Measurements from ENCODE around the gene NIN. TPM values are rescaled to one million over a fixed set of nuclear protein-coding genes. Genes with fewer than 3 reads are reported as not detected.

The NIN gene
- total RNA-seq, 1 experiment from 2014 or later, result 36.5 TPM

DNA sequence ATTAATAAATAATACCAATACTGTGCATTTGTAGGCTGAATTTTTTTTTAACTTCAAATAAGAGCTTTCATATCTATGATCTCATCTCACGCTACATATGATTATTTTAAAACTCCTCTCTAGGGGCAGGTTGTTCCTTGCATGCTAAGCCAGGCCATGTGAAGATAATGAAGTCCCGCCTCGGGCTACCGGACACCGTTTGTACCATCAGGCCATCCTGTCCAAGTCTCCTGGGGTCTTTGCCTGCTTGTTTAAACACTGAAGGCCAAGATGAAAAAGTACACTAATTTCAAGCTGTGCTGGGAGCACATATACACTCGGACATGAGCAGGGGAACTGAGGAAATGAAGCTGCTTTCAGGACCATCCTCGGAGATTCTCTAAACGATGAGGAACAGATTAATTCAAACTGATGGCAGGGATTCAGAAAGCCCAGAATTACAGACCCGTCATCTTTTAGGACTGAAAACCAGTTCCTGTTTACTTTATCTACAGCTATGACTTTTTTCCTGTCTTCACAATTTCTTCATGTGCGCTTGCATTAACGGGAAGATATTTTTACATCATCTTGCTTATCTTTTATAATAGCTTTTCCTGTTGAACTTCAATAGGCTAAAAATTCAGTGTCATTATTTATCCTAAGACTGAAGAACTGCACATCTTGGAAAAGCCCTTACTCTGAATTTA, 34.6 kb upstream of the NIN start:
- BruUV-seq (replicated peaks), result no TSS peak
- Histone ChIP-seq H3K4me2 (no peak overlapping the region), H4K20me1 (ENCODE audit: insufficient read depth) (no peaks in the 10 kb centered on the region), H3K27me3 (ENCODE audit: insufficient read depth, low read depth) (no peaks in the 10 kb centered on the region), H3K79me2 (ENCODE audit: low read depth) (no peaks in the 10 kb centered on the region), H3K9me3 (ENCODE audit: insufficient read depth, low read depth) (no peaks in the 10 kb centered on the region), H2AFZ (no peak overlapping the region), H3F3A (ENCODE audit: insufficient read depth, low read depth) (no peaks in the 10 kb centered on the region), H3K4me1 (replicated peaks; ENCODE audit: insufficient read depth) (no peaks in the 10 kb centered on the region), H3K36me3 (ENCODE audit: low read depth) (no peaks in the 10 kb centered on the region), H3K9me2 (ENCODE audit: insufficient read depth) (no peaks in the 10 kb centered on the region), H3K4me3 (no peak overlapping the region), H3K27ac (no peak overlapping the region)
- ChIA-PET CTCF (interaction anchor here (0.5 kb wide), 1 partner anchor 194 kb away, joined by 10 read pairs; no protein-coding TSS in a partner anchor), POLR2A (ENCODE audit: unreplicated experiment) (no interaction called here)
- intact Hi-C loops (cut with micrococcal nuclease; ENCODE audit: unreplicated experiment), result no loop called here
- no peak for TF ChIP-seq EZH2 (IDR thresholded peaks at IDR 0.05; ENCODE audit: low read depth)
- TF ChIP-seq, protein P1, sequence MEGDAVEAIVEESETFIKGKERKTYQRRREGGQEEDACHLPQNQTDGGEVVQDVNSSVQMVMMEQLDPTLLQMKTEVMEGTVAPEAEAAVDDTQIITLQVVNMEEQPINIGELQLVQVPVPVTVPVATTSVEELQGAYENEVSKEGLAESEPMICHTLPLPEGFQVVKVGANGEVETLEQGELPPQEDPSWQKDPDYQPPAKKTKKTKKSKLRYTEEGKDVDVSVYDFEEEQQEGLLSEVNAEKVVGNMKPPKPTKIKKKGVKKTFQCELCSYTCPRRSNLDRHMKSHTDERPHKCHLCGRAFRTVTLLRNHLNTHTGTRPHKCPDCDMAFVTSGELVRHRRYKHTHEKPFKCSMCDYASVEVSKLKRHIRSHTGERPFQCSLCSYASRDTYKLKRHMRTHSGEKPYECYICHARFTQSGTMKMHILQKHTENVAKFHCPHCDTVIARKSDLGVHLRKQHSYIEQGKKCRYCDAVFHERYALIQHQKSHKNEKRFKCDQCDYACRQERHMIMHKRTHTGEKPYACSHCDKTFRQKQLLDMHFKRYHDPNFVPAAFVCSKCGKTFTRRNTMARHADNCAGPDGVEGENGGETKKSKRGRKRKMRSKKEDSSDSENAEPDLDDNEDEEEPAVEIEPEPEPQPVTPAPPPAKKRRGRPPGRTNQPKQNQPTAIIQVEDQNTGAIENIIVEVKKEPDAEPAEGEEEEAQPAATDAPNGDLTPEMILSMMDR (conservative IDR thresholded peaks at IDR 0.05), result no peak
- DNase-seq, result no peak

DNA sequence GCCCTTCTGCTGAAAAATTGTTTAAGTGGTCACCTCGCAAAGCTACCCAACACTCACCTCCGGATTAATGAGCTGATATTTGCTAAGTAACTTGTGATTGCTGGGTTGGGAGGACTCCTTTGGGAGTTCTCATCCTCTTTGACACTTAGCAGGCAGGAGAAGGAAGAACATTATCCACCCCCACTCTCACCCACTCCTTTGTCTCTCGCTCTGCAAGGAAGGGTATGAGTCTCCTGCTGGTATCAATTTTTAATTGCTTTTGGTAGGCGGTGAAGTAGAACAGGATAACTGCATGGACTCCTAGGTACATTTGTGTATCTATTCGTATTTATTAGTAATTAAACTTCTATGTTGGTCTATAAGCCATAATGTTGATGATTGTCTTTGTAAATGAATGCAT, 34.0 kb upstream of the NIN start:
- Histone ChIP-seq H3K9me2 (ENCODE audit: insufficient read depth) (no peaks in the 10 kb centered on the region), H3F3A (ENCODE audit: insufficient read depth, low read depth) (no peaks in the 10 kb centered on the region), H3K27ac (no peak overlapping the region), H3K4me3 (no peak overlapping the region), H4K20me1 (ENCODE audit: insufficient read depth) (no peaks in the 10 kb centered on the region), H3K36me3 (ENCODE audit: low read depth) (no peaks in the 10 kb centered on the region), H3K4me2 (no peak overlapping the region), H3K79me2 (ENCODE audit: low read depth) (no peaks in the 10 kb centered on the region), H3K9me3 (ENCODE audit: insufficient read depth, low read depth) (no peaks in the 10 kb centered on the region), H2AFZ (no peak overlapping the region), H3K27me3 (ENCODE audit: insufficient read depth, low read depth) (no peaks in the 10 kb centered on the region), H3K4me1 (replicated peaks; ENCODE audit: insufficient read depth) (no peaks in the 10 kb centered on the region)
- no peak for TF ChIP-seq EZH2 (IDR thresholded peaks at IDR 0.05; ENCODE audit: low read depth)
- TF ChIP-seq, protein P1 (conservative IDR thresholded peaks at IDR 0.05), result no peak
- POLR2A ChIA-PET (ENCODE audit: unreplicated experiment), result no interaction called here
- no peak for DNase-seq
- BruUV-seq (replicated peaks), result no TSS peak
- intact Hi-C loops (cut with micrococcal nuclease; ENCODE audit: unreplicated experiment), result loop anchor here (5.0 kb wide), 1 partner anchor 88 kb away; no protein-coding TSS in a partner anchor
- CTCF ChIA-PET, result interaction anchor here (0.5 kb wide), 1 partner anchor 193 kb away, joined by 10 read pairs; no protein-coding TSS in a partner anchor

DNA sequence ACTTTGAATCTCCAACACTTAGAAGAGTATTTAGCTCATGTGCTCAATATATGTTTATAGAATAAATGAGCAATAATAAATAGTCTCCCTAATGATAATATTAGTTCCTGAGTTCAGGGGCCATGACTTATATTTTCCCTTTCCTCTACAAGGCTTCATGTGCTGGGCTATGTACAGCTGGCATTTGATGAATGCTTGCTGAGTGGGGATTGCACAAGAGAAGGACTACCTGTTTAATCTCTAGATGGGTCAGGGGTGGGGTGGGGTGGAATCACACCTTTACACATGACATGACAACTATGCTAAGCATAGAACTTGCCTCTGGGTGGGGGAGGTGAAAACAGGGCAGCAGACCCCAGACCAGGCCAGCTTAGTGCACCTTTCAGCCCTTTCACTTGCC, 33.3 kb upstream of the NIN start:
- no peaks in the 10 kb centered on the region for H3K79me2 ChIP-seq (ENCODE audit: low read depth)
- intact Hi-C loops (cut with micrococcal nuclease; ENCODE audit: unreplicated experiment), result loop anchor here (5.0 kb wide), 1 partner anchor 87 kb away; no protein-coding TSS in a partner anchor
- CTCF ChIA-PET, result interaction anchor here (0.6 kb wide), 1 partner anchor 61 kb away, joined by 5 read pairs; no protein-coding TSS in a partner anchor

More for the DNA sequence above, 33.3 kb upstream of the NIN start:
- Histone ChIP-seq H4K20me1 (ENCODE audit: insufficient read depth) (no peaks in the 10 kb centered on the region), H3K4me1 (replicated peaks; ENCODE audit: insufficient read depth) (no peaks in the 10 kb centered on the region), H3K36me3 (ENCODE audit: low read depth) (no peaks in the 10 kb centered on the region), H3K9me3 (ENCODE audit: insufficient read depth, low read depth) (no peaks in the 10 kb centered on the region), H3K4me2 (no peak overlapping the region), H3K27me3 (ENCODE audit: insufficient read depth, low read depth) (no peaks in the 10 kb centered on the region), H3F3A (ENCODE audit: insufficient read depth, low read depth) (no peaks in the 10 kb centered on the region), H3K9me2 (ENCODE audit: insufficient read depth) (no peaks in the 10 kb centered on the region), H3K4me3 (no peak overlapping the region), H2AFZ (no peak overlapping the region), H3K27ac (no peak overlapping the region)
- POLR2A ChIA-PET (ENCODE audit: unreplicated experiment), result no interaction called here
- DNase-seq, result no peak
- TF ChIP-seq EZH2 (IDR thresholded peaks at IDR 0.05; ENCODE audit: low read depth), result no peak
- TF ChIP-seq, protein P1 (conservative IDR thresholded peaks at IDR 0.05), result no peak
- no TSS peak for BruUV-seq (replicated peaks)
